ENCODE results near the gene KIFAP3. TPM values are rescaled to one million over a fixed set of nuclear protein-coding genes. Genes with fewer than 3 reads are reported as not detected.

KIFAP3 gene
- total RNA-seq, 1 experiment from 2014 or later: 3.8 TPM

GRCh38 chr1:169944621-169945020 lies 129.9 kb downstream of the KIFAP3 start:
- Histone ChIP-seq H4K8ac (replicated peaks; ENCODE audit: insufficient read length, low read depth, low read length) (no peak overlapping the region), H3K18ac (ENCODE audit: insufficient read length, low read depth, low read length) (no peak overlapping the region), H3K23ac (ENCODE audit: insufficient read length, low read depth, low read length) (no peak overlapping the region), H2BK15ac (ENCODE audit: low read depth, low read length) (no peak overlapping the region), H4K5ac (ENCODE audit: insufficient read length, low read depth, low read length) (no peak overlapping the region), H3K9me3 (ENCODE audit: control insufficient read depth, low read depth, low read length) (no peaks in the 10 kb centered on the region), H3T11ph (ENCODE audit: low read length) (no peak overlapping the region), H3K79me1 (ENCODE audit: insufficient read depth, low read depth, low read length, poor library complexity, severe bottlenecking) (no peaks in the 10 kb centered on the region), H4K20me1 (ENCODE audit: control insufficient read depth, insufficient read depth, insufficient read length) (no peaks in the 10 kb centered on the region), H3K4me1 (ENCODE audit: insufficient read depth, low read length) (no peaks in the 10 kb centered on the region), H2BK120ac (ENCODE audit: low read depth, low read length, poor library complexity, severe bottlenecking) (no peak overlapping the region), H3K79me2 (ENCODE audit: insufficient read depth, low read length) (no peaks in the 10 kb centered on the region), H3K56ac (ENCODE audit: insufficient read length, low read depth, low read length) (no peak overlapping the region), H2AK5ac (ENCODE audit: insufficient read length, low read length) (no peak overlapping the region), H3K27ac (ENCODE audit: insufficient read length, low read depth, low read length) (no peak overlapping the region), H4K91ac (ENCODE audit: insufficient read length, low read depth, low read length) (no peak overlapping the region), H3K4ac (ENCODE audit: low read depth, low read length) (no peak overlapping the region), H2BK5ac (ENCODE audit: insufficient read length, low read length) (no peak overlapping the region), H3K14ac (ENCODE audit: insufficient read depth, low read length) (no peak overlapping the region), H2BK20ac (ENCODE audit: low read depth, low read length, poor library complexity, severe bottlenecking) (no peak overlapping the region), H3K27me3 (ENCODE audit: insufficient read depth, low read length) (no peaks in the 10 kb centered on the region), H3K9ac (ENCODE audit: extremely low read depth, insufficient read length, low read length) (no peak overlapping the region), H3K23me2 (ENCODE audit: insufficient read length, low read depth, low read length, poor library complexity, severe bottlenecking) (no peaks in the 10 kb centered on the region), H3K4me2 (ENCODE audit: insufficient read depth, insufficient read length, low read length) (no peak overlapping the region), H2BK12ac (ENCODE audit: insufficient read length, low read depth, low read length) (no peak overlapping the region), H2AFZ (ENCODE audit: low read length) (no peak overlapping the region)
- Mint-ChIP-seq H3K27ac (no peak overlapping the region), H3K27me3 (ENCODE audit: low read depth) (no peaks in the 10 kb centered on the region), H3K9me3 (no peaks in the 10 kb centered on the region), H3K36me3 (ENCODE audit: insufficient read depth in 1 of 3, low read depth in 3 of 3) (no peaks in the 10 kb centered on the region), H3K4me1 (peaks cover 2 to 6% of the 10 kb centered on the region in 2 experiments; a peak in 3 of 4 replicates), H3K4me3 (no peak overlapping the region)
- DNase-seq: no peak
- WGBS (ENCODE audit: extremely low coverage, insufficient read length, low lambda C conversion rate): no CpG with 5 or more reads among the region's 3 CpGs
- TF ChIP-seq CTCF (conservative IDR thresholded peaks at IDR 0.05): no peak

Data from H9 (cell line).